Activated gamma-delta T cell treated with anti-CD3 and anti-CD28 coated beads, Interleukin-2, amount 50 U/mL, for 16 hours (primary cell): ENCODE results near the gene PRB3.

Experiments used
- DNase-seq: peaks from one replicate; pipeline ENCODE4 v3.0.0-alpha.2; 2020; ENCODE audit warnings: low read depth

Gene PRB3

GRCh38 chr12:11269607-11270006, at the start of gene PRB3:
Gene PRB3 (minus strand): TSS chr12:11269707. CDS start chr12:11269669, 38 bp downstream.
- DNase-seq = no peak

GRCh38 chr12:11310336-11310735, 40.8 kb upstream of the PRB3 start, which contains the start of gene PRB4:
Gene PRB4 (minus strand): TSS chr12:11310436. CDS start chr12:11310398, 38 bp downstream.
- no peak for DNase-seq

GRCh38 chr12:11307143-11307542, 37.6 kb upstream of the PRB3 start:
- DNase-seq = no peak

GRCh38 chr12:11273449-11273848, 3.9 kb upstream of the PRB3 start:
- no peak for DNase-seq

GRCh38 chr12:11264501-11264900, 5.0 kb downstream of the PRB3 start:
- no peak for DNase-seq

GRCh38 chr12:11246489-11246888, 23.0 kb downstream of the PRB3 start:
- DNase-seq = no peak

- DNase-seq = no peak
Measured at GRCh38 chr12:11242656-11243055, 26.9 kb downstream of the PRB3 start.

- no peak for DNase-seq
Measured at GRCh38 chr12:11240348-11240930, 29.1 kb downstream of the PRB3 start.

GRCh38 chr12:11238275-11238674, 31.2 kb downstream of the PRB3 start:
- DNase-seq = no peak

- no peak for DNase-seq
Measured at GRCh38 chr12:11233532-11233931, 36.0 kb downstream of the PRB3 start.

GRCh38 chr12:11228296-11228879, 41.1 kb downstream of the PRB3 start:
- no peak for DNase-seq

GRCh38 chr12:11227373-11227772, 42.1 kb downstream of the PRB3 start:
- DNase-seq = no peak
